NB4 (cell line): Measurements from ENCODE around the gene ETDC.

Source experiments
- POLR2A ChIP-seq: IDR thresholded peaks from 2 replicates; pipeline ENCODE4 v1.6.1; 2011; ENCODE audit warnings: mild to moderate bottlenecking; ENCODE audit not compliant: insufficient read length; ENCODE audit errors: extremely low read depth
- TF ChIP-seq, protein P1 (sequence below): IDR thresholded peaks from one replicate; pipeline ENCODE4 v1.5.1; 2012; ENCODE audit warnings: low read depth, low read length
- TF ChIP-seq, protein P2 (sequence below): IDR thresholded peaks from 2 replicates; pipeline ENCODE4 v1.6.1; 2011; ENCODE audit warnings: low read depth, low read length

DNA sequence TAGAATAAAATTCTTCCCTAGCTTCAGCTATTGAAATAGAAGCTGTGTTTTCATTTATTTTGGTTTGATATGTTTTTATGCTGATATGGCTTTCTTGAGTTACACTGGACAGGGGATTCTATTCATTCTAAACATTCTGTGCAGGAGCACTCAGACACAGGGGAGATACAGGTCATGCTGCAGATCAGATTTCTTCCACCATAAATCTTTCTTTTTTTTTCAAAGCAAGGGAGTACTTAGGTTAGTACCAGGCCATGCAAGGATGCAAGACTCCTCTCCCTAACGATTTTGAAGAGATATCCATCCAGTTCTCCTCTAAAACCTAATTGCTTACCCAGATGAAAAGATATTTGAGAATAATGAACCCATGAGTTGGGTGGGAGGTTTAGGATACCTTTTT lies 21.4 kb downstream of the ETDC start:
- TF ChIP-seq, protein P1, sequence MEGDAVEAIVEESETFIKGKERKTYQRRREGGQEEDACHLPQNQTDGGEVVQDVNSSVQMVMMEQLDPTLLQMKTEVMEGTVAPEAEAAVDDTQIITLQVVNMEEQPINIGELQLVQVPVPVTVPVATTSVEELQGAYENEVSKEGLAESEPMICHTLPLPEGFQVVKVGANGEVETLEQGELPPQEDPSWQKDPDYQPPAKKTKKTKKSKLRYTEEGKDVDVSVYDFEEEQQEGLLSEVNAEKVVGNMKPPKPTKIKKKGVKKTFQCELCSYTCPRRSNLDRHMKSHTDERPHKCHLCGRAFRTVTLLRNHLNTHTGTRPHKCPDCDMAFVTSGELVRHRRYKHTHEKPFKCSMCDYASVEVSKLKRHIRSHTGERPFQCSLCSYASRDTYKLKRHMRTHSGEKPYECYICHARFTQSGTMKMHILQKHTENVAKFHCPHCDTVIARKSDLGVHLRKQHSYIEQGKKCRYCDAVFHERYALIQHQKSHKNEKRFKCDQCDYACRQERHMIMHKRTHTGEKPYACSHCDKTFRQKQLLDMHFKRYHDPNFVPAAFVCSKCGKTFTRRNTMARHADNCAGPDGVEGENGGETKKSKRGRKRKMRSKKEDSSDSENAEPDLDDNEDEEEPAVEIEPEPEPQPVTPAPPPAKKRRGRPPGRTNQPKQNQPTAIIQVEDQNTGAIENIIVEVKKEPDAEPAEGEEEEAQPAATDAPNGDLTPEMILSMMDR = no peak
- TF ChIP-seq, protein P2, sequence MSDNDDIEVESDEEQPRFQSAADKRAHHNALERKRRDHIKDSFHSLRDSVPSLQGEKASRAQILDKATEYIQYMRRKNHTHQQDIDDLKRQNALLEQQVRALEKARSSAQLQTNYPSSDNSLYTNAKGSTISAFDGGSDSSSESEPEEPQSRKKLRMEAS = no peak
- no peak for TF ChIP-seq POLR2A
